DMS79 (cell line): ENCODE results near the gene PDGFD.

Experiments used
- DNase-seq: peaks from one replicate; lab custom pipeline; 2025; lab: John Stamatoyannopoulos, UW

The PDGFD gene

DNA sequence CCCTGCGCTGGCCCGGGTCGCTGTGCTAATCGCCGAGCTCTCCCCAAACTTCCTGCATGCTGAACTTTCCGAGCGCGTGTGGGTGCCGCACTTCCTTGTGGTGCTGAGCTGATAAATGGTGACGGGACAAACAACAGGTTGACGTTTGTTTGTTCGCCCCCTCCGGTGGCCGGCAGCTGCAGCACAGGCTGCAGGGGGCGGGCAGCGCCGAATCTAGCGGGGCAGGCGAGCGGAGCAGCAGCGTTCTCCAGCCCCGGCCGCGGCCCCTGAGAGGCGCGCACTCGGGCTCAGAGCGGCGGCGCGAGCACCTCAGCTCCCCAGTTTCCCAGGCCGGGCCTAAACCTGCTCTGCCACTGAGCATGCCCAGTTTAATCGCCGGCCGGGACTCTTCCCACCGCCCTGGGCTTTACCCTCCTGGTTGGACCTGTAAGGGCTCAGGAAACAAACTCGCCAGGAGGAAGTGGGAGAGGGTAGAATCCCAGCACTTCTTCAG, at the start of gene PDGFD:
TSS of gene PDGFD (minus strand) at position 120 of the 493 bp plus-strand sequence.
- DNase-seq: no peak

DNA sequence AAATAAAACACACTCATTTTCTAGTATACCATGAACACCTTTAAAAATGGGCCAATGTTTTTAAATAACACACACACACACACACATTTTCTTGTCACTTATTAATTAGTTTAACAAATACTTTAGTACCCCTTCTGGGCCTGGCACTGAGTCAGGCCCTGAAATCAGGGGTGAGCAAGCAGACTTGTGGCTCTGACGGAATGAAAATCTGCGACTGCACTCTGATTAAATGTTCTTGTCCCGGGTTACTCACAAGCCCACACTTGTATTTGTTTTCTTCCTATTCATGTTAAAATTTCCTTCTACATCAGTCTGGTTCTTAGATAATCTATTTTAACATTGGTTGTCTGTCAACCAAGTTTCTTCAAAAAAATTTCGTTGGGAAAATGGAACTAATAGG, 43.0 kb upstream of the PDGFD start:
- DNase-seq: no peak

DNA sequence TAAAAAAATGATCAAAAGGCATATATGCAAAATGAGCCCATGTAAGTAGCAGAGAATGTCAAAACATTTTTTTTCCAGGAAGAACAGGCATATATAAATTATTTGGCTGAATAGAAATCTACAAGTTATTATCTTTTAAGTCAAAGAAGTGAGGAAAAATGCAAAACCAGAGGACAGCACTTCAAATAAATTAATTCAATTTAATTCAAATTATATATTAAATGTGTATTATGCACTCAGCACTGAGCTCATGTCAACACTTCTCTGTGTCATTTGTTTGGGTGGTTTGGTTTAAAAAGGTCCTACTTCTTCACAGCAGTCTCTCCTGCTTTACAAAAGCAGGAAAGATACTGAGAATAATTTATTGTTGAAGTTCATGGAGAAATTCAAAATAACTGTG, 41.9 kb upstream of the PDGFD start:
- no peak for DNase-seq

DNA sequence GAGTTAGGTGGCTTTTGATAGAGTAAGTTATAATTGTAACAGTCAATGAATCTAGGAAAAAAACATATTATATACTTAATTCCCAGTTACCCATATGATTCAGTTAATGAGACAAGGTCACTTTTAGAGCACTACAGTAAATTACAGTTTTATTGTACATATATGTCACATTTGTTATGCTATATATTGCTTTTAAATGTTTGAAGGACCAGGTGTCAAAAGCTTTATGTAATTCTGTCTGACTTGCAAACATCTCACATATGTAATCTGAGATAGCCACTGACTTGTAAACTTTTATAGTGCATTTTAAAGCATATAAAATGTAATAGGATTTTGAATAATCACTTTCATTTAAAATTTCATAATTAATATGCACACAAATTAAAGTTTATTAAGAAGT, 36.7 kb upstream of the PDGFD start:
- no peak for DNase-seq

DNA sequence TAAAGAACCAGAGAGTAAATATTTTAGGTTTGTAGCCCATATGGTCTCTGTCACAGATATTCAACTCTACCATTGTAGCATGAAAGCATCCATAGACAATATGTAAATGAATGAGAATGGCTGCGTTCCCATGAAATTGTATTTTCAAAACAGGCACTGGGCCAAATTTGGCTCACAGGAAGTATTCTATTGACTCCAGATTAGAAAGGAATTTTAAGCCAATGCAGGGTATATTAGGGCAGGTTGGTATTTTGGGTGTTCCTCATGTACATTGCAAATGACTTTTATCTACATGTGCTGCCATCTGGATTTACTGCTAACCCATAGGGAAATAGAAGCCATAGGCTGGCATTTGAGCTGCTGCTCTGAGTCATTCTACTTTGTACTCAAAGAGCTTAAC, 35.1 kb upstream of the PDGFD start:
- no peak for DNase-seq

DNA sequence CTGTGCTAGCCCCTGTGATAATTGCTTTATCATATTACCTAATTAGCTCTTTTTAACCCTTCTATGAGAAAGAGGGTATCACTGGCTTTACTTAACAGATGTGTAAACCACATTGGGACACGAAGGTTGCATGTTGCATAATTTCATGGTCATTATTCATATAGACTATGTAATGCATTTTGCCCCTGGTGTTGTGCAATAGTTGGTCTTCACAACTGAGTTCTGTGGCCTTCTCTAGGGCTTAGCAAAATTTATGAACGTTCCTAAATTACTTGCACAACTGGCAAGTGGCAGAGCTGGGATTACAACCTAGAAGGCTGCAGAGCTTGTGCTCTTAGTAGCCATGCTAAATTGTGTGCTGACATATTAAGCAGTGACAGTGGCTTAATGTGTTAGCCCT, 34.6 kb upstream of the PDGFD start:
- DNase-seq: no peak

DNA sequence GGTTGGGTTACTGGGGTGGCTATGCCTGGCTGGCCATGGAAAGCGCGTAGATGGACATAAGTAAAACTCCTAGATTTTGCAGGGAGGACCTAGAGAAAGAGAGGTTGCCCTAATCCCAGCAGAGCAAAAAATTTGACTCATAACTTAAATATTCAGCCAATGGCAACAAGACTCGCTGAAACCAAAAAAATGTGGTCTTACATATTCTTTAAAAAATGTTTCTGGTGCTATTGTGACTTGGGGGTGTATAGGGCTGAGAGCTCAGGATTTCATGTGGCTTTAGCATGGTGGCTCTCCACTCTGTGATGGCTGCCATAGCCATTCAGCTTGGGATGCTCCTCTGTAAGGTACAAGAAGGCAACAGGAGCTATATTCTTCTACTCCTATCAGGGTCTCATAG, 27.2 kb upstream of the PDGFD start:
- no peak for DNase-seq

DNA sequence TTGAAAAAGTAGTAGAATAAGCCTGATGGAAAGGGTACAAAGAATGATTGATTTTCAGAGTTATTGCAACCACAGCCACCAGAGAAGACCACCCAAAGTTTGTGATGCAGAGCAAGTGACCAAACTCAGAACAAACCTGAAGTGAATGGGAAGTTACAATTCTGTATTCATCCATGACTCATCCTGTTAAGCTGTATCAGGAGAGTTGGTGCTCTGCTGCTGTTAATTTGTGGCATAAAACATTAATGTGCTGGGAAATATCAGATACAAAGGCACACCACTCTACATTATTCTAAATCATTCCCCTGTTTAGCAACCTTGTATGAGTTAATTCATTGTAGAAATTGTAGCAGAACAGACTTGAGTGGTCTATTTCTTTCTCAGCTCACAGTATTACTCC, 19.6 kb upstream of the PDGFD start:
- DNase-seq: no peak

DNA sequence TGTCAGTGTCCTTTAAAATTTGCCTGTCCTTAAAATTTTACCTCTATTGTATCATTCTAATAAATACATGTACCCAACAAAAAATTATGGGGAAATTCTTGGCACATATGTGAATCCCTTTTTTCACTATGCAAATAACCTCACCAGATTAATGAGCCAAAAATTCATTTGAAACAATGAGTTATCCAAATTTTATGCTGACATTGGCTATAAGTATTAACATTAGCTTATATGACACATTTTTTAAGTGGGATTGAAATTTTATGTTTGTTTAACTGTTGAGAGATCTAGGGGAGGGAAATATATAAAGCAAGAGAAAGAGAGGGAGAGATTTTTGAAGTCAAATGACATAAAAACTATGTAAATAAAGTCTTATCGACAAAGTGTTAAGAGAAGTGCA, 11.8 kb upstream of the PDGFD start:
- no peak for DNase-seq

DNA sequence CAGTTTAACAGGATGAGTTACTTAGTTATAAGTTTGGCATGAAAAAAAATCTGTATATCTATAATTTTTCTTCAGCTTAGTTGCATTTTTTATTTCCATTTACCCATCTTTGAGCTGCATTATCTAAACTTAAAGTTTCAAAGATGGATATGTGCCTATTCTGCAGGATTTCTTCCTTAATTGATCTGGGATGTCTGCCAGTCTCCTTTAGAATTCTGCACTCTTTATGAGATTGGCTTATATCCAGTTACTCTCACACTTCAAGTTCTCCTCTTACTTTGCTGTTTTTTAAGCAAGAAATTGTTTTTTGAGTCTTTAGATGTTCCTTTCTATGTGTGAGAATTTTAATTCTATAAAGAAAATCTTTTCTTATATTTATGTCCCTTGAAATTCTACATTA, 5.1 kb upstream of the PDGFD start:
- no peak for DNase-seq

DNA sequence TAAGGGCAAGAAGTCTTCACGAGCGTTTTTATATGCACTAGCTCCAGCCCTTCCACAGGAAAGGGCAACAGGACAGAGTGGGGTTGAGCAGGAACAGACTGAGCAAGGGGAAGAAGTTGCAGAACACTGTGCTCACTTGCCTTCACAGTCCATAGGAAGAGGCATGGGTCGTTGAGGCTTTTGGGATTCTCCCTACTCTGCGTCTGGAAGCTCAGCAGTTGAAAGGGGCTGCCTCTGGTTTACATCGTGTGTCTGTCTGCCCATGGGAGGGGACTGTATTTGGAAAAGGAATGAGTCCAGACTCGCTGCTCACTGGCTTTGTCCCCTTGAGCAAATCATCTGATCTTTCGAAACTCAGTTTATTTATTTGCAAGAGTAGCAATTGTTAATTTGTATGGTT, 1.1 kb upstream of the PDGFD start:
- DNase-seq: no peak

DNA sequence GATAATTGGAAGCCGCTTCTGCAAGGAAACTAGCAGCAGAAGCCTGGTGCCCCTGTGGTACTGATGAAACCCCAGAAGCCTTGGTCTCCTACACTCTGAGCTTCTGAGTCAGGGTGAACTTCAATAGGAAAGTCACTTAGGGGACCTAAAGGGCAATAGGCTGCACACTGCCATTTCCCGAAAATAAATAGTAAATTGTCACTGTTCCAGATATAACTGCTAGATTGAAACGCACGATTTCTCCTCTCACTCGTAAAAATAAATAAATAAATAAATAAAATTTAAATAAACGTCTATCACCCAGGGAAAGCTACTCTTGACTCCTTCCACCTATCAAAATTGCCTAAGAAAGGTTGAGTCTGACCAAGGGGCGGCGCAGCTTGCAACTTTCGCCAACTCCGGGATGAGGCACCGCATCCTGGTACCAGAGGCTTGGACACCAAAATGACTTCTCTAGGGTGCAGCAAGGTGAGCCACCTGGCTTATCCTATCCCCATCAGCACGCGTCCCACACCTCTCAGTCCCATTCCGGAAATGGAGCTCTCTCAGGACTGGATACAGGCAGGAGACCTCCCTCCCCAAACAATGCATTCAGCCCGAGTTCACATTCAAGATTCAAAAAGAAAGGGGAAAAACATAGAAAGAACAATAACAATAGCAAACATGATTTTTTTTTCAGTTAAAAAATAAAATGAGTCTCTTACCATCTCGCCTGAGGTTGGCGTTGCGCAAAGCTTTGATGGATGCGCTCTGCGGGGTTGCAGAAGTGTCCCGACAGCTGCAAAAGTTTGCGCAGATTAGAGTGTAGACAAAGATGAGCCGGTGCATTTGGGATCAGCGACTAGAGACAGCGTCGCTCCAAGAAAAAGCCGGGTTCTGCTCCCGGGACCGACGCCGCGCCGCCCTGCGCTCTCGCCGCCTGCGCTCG, 583 bp downstream of the PDGFD start:
- no peak for DNase-seq

DNA sequence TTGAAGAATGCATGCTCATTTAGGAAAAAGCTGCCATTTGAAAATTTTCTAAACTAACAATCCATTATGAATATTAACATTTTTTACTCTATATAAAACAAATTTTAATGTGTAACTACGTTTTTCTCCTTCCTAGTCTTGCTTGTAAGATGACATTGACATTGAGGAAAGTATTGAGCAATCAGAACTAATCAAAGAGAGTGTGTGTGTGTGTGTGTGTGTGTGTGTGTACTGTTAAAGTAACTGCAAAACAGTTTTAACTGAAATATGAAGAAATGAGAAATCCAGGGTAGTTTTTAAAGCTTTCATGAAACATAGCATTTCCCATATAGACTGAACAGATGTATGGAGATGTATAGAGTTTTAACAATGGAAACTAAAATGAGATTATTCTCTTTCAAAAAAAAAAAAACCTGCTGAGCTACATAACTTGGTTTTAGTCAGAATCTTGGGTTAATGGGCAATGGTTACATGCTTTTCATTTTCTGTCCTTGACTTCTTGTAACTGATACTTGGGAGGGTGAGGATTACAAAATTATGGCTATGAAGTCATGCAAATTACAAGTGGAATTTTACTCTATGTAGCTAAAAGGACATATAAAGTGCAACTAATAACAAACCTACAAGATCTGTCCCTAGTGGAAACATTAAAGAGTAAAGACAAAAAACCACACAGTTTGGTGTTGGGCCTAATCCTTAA, 2.0 kb downstream of the PDGFD start:
- no peak for DNase-seq

DNA sequence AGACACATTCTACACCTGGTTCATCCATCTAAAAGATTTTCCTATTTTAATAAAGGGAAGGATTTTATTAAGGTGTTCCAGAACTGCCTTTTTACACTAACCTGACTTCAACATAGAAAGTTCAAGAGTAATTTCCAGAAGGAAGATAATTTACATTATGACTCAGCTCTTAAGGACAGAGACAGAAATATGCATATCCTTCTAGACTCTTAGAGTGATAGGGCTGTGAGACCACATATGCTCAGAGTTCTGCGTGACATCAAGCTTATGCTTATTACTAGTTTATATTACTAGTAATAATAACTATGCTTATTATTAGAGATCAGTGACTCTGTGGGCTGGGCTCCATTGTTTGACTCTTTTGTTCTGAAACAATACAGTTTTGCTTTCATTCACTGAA, 4.6 kb downstream of the PDGFD start:
- no peak for DNase-seq

DNA sequence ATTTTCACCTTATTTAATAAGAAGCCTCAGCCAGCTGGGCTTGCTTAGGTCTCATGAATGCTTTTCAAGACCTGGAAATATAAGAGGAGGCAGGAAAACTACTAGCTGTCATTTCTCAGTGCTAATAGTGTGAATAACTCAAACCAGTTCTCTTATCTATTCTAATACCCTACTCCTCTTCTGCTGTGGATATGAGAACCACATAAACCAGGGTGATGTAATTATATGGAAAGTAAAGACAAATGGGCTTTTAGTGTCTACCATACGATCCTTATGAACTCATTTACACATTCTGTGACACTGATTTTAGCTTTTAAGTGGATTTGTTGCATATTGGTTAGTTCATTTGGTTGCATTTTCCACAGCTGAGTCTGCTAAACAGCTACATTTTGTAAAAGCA, 8.6 kb downstream of the PDGFD start:
- DNase-seq: no peak

DNA sequence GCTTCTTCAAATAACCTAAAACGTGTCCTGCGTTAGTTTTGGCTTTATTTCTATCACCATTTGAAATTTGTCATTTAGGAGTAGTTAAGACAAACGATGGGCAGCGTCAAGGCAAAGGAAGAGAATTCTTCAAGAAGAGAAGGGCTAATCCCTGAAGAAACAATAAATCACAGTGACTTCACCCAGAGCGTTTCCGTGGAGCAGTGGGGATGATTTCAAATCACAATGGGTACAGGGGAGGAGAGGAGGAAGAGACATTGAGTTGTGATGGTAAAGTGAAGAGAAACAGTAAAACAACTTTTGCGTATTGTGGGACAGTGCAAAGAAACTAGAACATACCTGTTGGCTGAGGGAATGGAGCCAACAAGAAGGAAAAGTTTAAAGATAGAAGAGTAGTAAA, 9.7 kb downstream of the PDGFD start:
- DNase-seq: no peak

DNA sequence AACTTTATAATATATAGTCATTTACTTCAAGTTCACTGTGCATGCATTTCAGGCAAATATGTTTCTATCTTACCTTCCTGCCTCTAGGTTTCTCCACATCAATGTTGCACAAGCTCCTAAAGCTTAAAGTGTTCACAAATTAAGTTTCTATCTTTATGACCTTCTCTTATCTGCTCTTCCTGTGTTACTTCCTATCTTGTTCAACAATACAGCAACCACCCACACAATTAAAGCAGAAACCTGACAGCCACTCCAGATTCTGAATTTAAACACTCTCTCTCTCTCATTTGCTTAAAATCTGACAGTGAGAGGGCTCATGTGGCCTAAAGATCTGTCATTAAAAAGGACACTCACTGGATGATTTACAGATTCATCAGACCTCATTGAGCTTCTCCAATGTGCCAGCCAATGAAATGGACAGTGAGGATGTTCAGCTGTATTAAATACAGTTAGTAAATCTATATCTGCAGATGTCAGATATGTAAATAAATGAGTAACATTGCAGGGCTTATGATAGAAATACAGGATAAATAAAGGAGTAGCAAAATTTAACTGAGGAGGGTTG, 10.9 kb downstream of the PDGFD start:
- DNase-seq: no peak

DNA sequence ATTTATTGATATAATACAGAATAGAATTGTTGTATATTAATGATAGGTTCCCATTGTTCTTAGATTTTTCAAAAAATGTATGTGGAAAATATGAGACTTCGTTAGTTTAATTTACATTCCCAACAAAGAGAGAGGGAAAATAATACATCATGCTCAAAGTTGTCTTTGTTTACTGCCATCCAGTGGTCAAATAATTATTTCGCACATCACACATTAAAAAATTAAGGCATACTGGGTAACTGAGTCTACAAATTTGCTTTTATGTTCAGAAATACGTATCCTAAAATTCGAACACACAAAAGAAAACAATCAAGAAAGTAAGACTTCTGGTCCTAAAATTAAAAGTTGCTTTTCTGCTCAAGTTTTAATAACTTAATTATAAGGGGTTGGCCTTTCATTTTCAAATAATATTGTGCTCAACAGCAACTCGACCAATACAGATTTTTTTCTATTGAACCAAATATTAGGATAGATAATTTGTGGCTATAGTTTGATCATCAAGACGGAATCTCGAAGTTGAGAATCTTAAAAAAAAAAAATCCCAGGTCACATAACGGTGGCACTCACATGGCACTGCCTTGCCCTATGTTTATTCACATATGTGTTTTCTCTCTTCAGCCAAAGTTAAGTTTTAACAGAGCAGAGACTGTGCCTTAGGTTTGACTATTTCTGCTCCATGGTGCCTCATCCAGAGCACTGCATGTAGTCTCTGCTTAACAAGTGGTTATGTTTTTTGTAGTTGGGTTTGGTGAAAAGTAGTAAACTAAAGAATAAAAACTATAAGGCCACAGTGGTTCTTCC, 12.3 kb downstream of the PDGFD start:
- no peak for DNase-seq

DNA sequence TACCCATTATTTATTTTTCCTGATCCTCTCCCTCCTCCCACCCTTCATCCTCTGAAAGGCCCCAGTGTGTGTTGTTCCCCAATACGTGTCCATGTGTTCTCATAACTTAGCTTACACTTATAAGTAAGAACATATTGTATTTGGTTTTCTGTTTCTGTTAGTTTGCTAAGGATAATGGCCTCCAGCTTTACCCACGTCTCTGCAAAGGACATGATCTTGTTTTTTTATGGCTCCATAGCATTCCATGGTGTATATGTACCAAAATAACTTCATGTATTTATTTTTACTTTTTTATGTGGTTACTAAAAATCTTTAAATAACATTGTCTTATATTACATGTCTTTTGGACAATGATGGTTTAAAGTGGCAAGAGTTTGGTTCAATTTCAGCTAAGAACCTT, 15.2 kb downstream of the PDGFD start:
- no peak for DNase-seq

DNA sequence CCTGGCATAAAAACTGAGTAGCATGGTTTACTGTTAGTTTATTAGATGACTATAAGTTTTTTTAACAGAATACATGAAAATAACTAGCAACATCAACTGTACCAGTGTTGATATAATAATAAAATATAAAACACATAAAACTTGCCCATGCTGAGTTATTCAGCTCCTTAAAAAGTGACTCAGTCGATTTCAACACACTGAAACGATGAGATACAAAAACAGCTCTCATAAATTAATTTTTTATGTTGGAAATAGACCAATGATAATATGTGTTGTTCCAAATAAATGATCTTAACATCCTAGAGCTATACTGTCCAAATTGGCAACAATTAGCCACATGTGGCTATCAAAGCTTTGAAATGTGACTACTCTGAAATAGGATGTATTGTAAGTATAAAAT, 15.9 kb downstream of the PDGFD start:
- no peak for DNase-seq

DNA sequence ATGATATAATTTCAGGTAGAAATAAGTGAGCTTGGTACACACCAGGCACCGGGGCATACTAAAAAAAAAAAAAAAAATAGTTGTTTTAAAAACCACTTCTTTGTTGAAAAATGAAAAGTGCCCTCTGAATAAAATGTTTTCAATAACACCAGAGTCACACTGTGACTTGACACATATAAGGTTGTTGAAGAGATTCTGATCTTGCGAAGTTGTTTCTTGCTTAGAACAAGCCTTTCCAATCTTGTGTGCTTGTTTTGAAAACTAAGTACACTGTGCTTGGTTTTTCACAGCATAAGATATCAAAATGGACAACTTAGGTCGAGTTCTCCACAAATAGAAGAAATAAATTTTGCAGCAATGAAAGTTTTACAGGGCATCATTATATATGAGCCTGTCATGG, 17.0 kb downstream of the PDGFD start:
- no peak for DNase-seq

DNA sequence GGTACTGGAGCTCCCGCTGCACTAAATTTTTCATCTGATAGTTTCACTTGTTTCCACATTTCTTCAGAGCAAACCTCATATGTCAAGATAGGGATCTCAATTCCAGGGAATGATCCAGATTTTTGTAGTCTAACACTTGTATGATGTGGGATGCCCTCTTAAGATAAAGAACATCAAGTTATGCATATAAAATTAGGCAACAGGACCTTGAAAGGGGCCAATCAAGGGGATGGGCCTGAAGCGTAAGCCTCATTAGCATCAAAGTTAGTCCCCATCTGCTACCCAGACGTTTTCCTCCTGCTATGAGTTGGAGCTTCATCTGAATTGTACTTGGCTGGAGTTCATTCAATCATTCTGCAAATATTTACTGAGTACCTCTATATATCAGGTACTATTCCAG, 17.5 kb downstream of the PDGFD start:
- DNase-seq: no peak
